ENCODE data around the gene ERI3. TPM values are rescaled to one million over a fixed set of nuclear protein-coding genes. Genes with fewer than 3 reads are reported as not detected.
A peak's percentile ranks its signal among the peaks of the same experiment; 100 is the strongest.

The ERI3 gene
- total and polyA plus RNA-seq, 9 of the 15 experiments (the other 6 are each of a cell fraction or from before 2014, with no cell fraction given), result 47.8 to 93.4 (median 67.2) TPM

DNA sequence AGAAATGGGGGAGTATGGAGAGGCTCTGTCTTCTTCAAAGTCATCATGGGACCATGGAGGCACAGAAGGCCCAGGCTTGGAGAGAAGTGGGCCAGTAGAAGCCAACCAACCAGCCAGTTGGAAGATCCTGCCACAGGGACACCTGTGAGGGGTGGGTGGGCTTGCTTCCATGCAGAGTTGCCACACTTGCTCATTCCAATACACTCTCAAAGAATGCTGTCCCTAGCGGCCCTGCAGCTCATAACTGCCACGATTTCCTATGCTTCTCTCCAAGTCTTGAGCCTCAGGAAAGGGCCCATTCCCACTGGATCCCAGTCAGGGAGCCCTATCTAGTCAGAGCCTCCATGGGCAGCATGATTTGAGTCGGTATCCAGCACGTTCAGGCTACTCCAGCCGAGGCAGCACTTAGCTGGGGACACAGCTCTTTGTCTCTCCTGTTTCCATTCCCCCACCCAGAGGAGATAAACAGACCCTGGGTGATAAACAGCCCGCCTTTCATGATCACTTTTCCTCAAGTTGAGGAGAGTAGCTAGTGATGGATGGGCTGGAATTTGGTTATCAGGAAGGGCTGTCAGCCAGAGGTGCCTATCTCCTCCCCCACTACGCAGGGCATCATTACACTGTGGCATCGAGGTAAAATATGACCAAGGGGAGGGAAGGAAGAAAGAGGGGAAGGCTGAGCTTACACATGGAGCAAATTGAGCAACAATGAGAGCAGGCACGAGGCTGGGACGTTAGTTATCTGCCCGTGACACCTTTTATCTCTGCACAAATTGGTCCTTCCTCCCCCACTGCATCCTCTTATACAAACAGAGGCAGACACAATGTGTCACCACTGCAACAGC lies 64.6 kb downstream of the ERI3 start (continued):
- TF ChIP-seq RREB1 (CRISPR knock-in tag; IDR thresholded peaks at IDR 0.05) (peak; percentile 92), ZNF584 (CRISPR knock-in tag; IDR thresholded peaks at IDR 0.05; ENCODE audit: low read depth) (no peak), FIP1L1 (IDR thresholded peaks at IDR 0.05; ENCODE audit: low read depth, low read length, poor library complexity, severe bottlenecking) (no peak), SMC3 (conservative IDR thresholded peaks at IDR 0.05; ENCODE audit: insufficient read depth, low read depth, low read length) (no peak), ZNF134 (CRISPR knock-in tag; conservative IDR thresholded peaks at IDR 0.05) (peak; percentile 60; the same call in 1 of the 2 replicates), MITF (IDR thresholded peaks at IDR 0.05) (peak; percentile 99), ZNF253 (CRISPR knock-in tag; conservative IDR thresholded peaks at IDR 0.05) (no peak), PRPF4 (IDR thresholded peaks at IDR 0.05; ENCODE audit: insufficient read depth, low read depth, low read length, poor library complexity, severe bottlenecking) (no peak), RUNX1 (IDR thresholded peaks at IDR 0.05; ENCODE audit: low read depth) (0 out of 2 replicates have a peak, but pooled peaks have one; percentile 30), MIER1 (IDR thresholded peaks at IDR 0.05; ENCODE audit: low read depth) (no peak), DDX20 (tag; IDR thresholded peaks at IDR 0.05; ENCODE audit: low read depth) (no peak), BRF1 (IDR thresholded peaks at IDR 0.05; ENCODE audit: borderline replicate concordance, extremely low read depth, insufficient read length) (no peak), SREBF2 (CRISPR knock-in tag; IDR thresholded peaks at IDR 0.05) (no peak), MECOM (CRISPR knock-in tag; IDR thresholded peaks at IDR 0.05) (peak; percentile 91), PML (IDR thresholded peaks at IDR 0.05; ENCODE audit: low read length) (peak; percentile 86), GABPB1 (CRISPR knock-in tag; IDR thresholded peaks at IDR 0.05) (0 out of 2 replicates have a peak, but pooled peaks have one; percentile 57), ZNF707 (CRISPR knock-in tag; conservative IDR thresholded peaks at IDR 0.05) (no peak)
- TF ChIP-seq, protein P1, sequence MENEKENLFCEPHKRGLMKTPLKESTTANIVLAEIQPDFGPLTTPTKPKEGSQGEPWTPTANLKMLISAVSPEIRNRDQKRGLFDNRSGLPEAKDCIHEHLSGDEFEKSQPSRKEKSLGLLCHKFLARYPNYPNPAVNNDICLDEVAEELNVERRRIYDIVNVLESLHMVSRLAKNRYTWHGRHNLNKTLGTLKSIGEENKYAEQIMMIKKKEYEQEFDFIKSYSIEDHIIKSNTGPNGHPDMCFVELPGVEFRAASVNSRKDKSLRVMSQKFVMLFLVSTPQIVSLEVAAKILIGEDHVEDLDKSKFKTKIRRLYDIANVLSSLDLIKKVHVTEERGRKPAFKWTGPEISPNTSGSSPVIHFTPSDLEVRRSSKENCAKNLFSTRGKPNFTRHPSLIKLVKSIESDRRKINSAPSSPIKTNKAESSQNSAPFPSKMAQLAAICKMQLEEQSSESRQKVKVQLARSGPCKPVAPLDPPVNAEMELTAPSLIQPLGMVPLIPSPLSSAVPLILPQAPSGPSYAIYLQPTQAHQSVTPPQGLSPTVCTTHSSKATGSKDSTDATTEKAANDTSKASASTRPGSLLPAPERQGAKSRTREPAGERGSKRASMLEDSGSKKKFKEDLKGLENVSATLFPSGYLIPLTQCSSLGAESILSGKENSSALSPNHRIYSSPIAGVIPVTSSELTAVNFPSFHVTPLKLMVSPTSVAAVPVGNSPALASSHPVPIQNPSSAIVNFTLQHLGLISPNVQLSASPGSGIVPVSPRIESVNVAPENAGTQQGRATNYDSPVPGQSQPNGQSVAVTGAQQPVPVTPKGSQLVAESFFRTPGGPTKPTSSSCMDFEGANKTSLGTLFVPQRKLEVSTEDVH (IDR thresholded peaks at IDR 0.05; ENCODE audit: low read depth, partially characterized antibody), result peak; percentile 32
